ENCODE measurements around the gene PLPPR2. TPM values are rescaled to one million over a fixed set of nuclear protein-coding genes. Genes with fewer than 3 reads are reported as not detected.

Gene PLPPR2
- 7.3 to 10.9 TPM (median 9.5 TPM) in 5 replicates for total RNA-seq (2022; extraction: Qiagen RNA extraction; ENCODE audit: low read depth)

GRCh38 chr19:11355160-11356073 lies at the start of gene PLPPR2:
PLPPR2 (plus strand) TSS chr19:11355432; CDS start chr19:11357674, 2,242 bp downstream.

GRCh38 chr19:11339254-11340098 lies 15.8 kb upstream of the PLPPR2 start, which contains the start of gene RAB3D:
RAB3D (minus strand) TSS chr19:11339657; CDS start chr19:11337399, 2,258 bp downstream.

GRCh38 chr19:11346104-11346940 lies 8.9 kb upstream of the PLPPR2 start, which contains the start of the genes CCDC159 and TMEM205:
CCDC159 (plus strand) TSS chr19:11346519; CDS start chr19:11346607, 88 bp downstream.
TMEM205 (minus strand) TSS chr19:11346268; CDS start chr19:11345619, 649 bp downstream.

GRCh38 chr19:11374433-11375142 lies 19.4 kb downstream of the PLPPR2 start, which contains the start of gene SWSAP1:
SWSAP1 (plus strand) TSS chr19:11374666; CDS start chr19:11374681, 15 bp downstream.

Other genes with a start within 250 kb of the PLPPR2 start
- 15.6 to 22.5 TPM (median 21.0 TPM) in 5 replicates for gene SPC24, start 199.7 kb upstream of the PLPPR2 start, total RNA-seq (2022; extraction: Qiagen RNA extraction; ENCODE audit: low read depth)
- gene KANK2, start 157.9 kb upstream of the PLPPR2 start, total RNA-seq (2022; extraction: Qiagen RNA extraction; ENCODE audit: low read depth): 38.1 to 62.3 TPM (median 57.4 TPM) in 5 replicates
- gene ANGPTL8, start 115.8 kb upstream of the PLPPR2 start, total RNA-seq (2022; extraction: Qiagen RNA extraction; ENCODE audit: low read depth): not detected in 5 replicates
- 6.6 to 10.9 TPM (median 9.9 TPM) in 5 replicates for gene DOCK6, start 92.9 kb upstream of the PLPPR2 start, total RNA-seq (2022; extraction: Qiagen RNA extraction; ENCODE audit: low read depth)
- gene TSPAN16, start 59.3 kb upstream of the PLPPR2 start, total RNA-seq (2022; extraction: Qiagen RNA extraction; ENCODE audit: low read depth): not detected in 5 replicates
- gene RAB3D, start 15.8 kb upstream of the PLPPR2 start, total RNA-seq (2022; extraction: Qiagen RNA extraction; ENCODE audit: low read depth): 3.3 to 5.0 TPM (median 4.4 TPM) in 5 replicates
- gene TMEM205, start 9.2 kb upstream of the PLPPR2 start, total RNA-seq (2022; extraction: Qiagen RNA extraction; ENCODE audit: low read depth): 93.3 to 126 TPM (median 112 TPM) in 5 replicates
- gene CCDC159, start 8.9 kb upstream of the PLPPR2 start, total RNA-seq (2022; extraction: Qiagen RNA extraction; ENCODE audit: low read depth): 3.1 to 4.8 TPM (median 4.0 TPM) in 5 replicates
- 1.5 to 2.2 TPM (median 2.0 TPM) in 5 replicates for gene SWSAP1, start 19.2 kb downstream of the PLPPR2 start, total RNA-seq (2022; extraction: Qiagen RNA extraction; ENCODE audit: low read depth)
- 3.1 to 6.8 TPM (median 4.0 TPM) in 5 replicates for gene EPOR, start 28.9 kb downstream of the PLPPR2 start, total RNA-seq (2022; extraction: Qiagen RNA extraction; ENCODE audit: low read depth)
- 0.66 to 2.4 TPM (median 1.9 TPM) in 5 replicates for gene RGL3, start 63.9 kb downstream of the PLPPR2 start, total RNA-seq (2022; extraction: Qiagen RNA extraction; ENCODE audit: low read depth)
- 0.82 to 2.4 TPM (median 1.1 TPM) in 5 replicates for gene ODAD3, start 79.7 kb downstream of the PLPPR2 start, total RNA-seq (2022; extraction: Qiagen RNA extraction; ENCODE audit: low read depth)
- 242 to 262 TPM (median 254 TPM) in 5 replicates for gene PRKCSH, start 80.2 kb downstream of the PLPPR2 start, total RNA-seq (2022; extraction: Qiagen RNA extraction; ENCODE audit: low read depth)
- 0.05 to 0.19 TPM (median 0.11 TPM) in 4 of 5 replicates, not detected in the other for gene ELAVL3, start 125.6 kb downstream of the PLPPR2 start, total RNA-seq (2022; extraction: Qiagen RNA extraction; ENCODE audit: low read depth)
- 3.6 to 6.0 TPM (median 4.2 TPM) in 5 replicates for gene ZNF653, start 150.4 kb downstream of the PLPPR2 start, total RNA-seq (2022; extraction: Qiagen RNA extraction; ENCODE audit: low read depth)
- gene ECSIT, start 173.7 kb downstream of the PLPPR2 start, total RNA-seq (2022; extraction: Qiagen RNA extraction; ENCODE audit: low read depth): 25.8 to 32.7 TPM (median 31.3 TPM) in 5 replicates
- gene CNN1, start 183.4 kb downstream of the PLPPR2 start, total RNA-seq (2022; extraction: Qiagen RNA extraction; ENCODE audit: low read depth): 0.25 to 0.80 TPM (median 0.48 TPM) in 5 replicates
- 90.8 to 109 TPM (median 97.1 TPM) in 5 replicates for gene ELOF1, start 203.8 kb downstream of the PLPPR2 start, total RNA-seq (2022; extraction: Qiagen RNA extraction; ENCODE audit: low read depth)
- 0.26 to 0.55 TPM (median 0.39 TPM) in 4 of 5 replicates, not detected in the other for gene ACP5, start 222.2 kb downstream of the PLPPR2 start, total RNA-seq (2022; extraction: Qiagen RNA extraction; ENCODE audit: low read depth)
- gene ZNF627, start 242.1 kb downstream of the PLPPR2 start, total RNA-seq (2022; extraction: Qiagen RNA extraction; ENCODE audit: low read depth): 2.0 to 5.0 TPM (median 3.8 TPM) in 5 replicates

Data from A549 treated with GW870086 at 1 μM for 4 hours (cell line).